Loucy (cell line): ENCODE measurements around the gene TRIM48.
"Not testable (repeated sequence)": the region's sequence is repeated elsewhere in the genome, so short reads cannot be mapped to it uniquely, and the experiment has no call there.

Experiments
- H2AFZ ChIP-seq: fragments of 200-600 bp; sonication (generic); 2 replicates; pipeline ENCODE4 v1.6.0; 2016; ENCODE audit warnings: antibody characterized with exemption, mild to moderate bottlenecking, low read length, moderate library complexity
- H3F3A ChIP-seq: fragments of 200-600 bp; 2 replicates; pipeline ENCODE4 v1.6.0; 2016; ENCODE audit warnings: antibody characterized with exemption, low read depth, mild to moderate bottlenecking
- H3K27me3 ChIP-seq: fragments of 200-600 bp; sonication (generic); 2 replicates; pipeline ENCODE4 v1.6.1; 2014; ENCODE audit warnings: low read length, mild to moderate bottlenecking; ENCODE audit not compliant: insufficient read depth, poor library complexity, severe bottlenecking
- H3K36me3 ChIP-seq: fragments of 200-600 bp; sonication (generic); 2 replicates; pipeline ENCODE4 v1.6.1; 2016; ENCODE audit warnings: low read length; ENCODE audit not compliant: insufficient read depth
- H3K4me1 ChIP-seq: fragments of 200-600 bp; sonication (generic); 2 replicates; pipeline ENCODE4 v1.5.1; 2014; ENCODE audit warnings: low read length, mild to moderate bottlenecking; ENCODE audit not compliant: insufficient read depth, poor library complexity, severe bottlenecking
- H3K4me2 ChIP-seq: fragments of 200-600 bp; sonication (generic); 2 replicates; pipeline ENCODE4 v1.6.0; 2014; ENCODE audit warnings: antibody characterized with exemption, low read length, low read depth, mild to moderate bottlenecking; ENCODE audit not compliant: poor library complexity, severe bottlenecking
- H3K4me3 ChIP-seq: fragments of 200-600 bp; sonication (generic); 2 replicates; pipeline ENCODE4 v1.5.1; 2014; ENCODE audit warnings: low read length, mild to moderate bottlenecking, mixed read lengths; ENCODE audit not compliant: poor library complexity, severe bottlenecking
- H3K79me2 ChIP-seq: fragments of 200-600 bp; sonication (generic); 2 replicates; pipeline ENCODE4 v1.6.1; 2014; ENCODE audit warnings: low read length; ENCODE audit not compliant: insufficient read depth
- H3K9ac ChIP-seq: fragments of 200-600 bp; sonication (generic); 2 replicates; pipeline ENCODE4 v1.6.0; 2014; ENCODE audit warnings: mild to moderate bottlenecking, low read depth, low read length, moderate library complexity; ENCODE audit not compliant: poor library complexity, severe bottlenecking
- H3K9me2 ChIP-seq: fragments of 200-600 bp; sonication (generic); replicated peaks from 2 replicates; pipeline ENCODE4 v1.6.1; 2016; ENCODE audit warnings: low read depth, low read length, mixed read lengths
- H3K9me3 ChIP-seq: fragments of 200-600 bp; sonication (generic); 2 replicates; pipeline ENCODE4 v1.6.1; 2014; ENCODE audit warnings: mild to moderate bottlenecking, antibody characterized with exemption, low read length, low read depth; ENCODE audit not compliant: insufficient read depth
- H4K20me1 ChIP-seq: fragments of 200-600 bp; sonication (generic); 2 replicates; pipeline ENCODE4 v1.6.0; 2014; ENCODE audit warnings: antibody characterized with exemption, low read length, mild to moderate bottlenecking; ENCODE audit not compliant: insufficient read depth, poor library complexity, severe bottlenecking
- EZH2phosphoT487 ChIP-seq: fragments of 200-600 bp; IDR thresholded peaks from 2 replicates; pipeline ENCODE4 v1.6.1; 2018; ENCODE audit warnings: antibody characterized with exemption, mild to moderate bottlenecking, moderate library complexity, borderline replicate concordance
- TF ChIP-seq, protein P1 (sequence below): fragments of 200-600 bp; sonication (generic); conservative IDR thresholded peaks from 2 replicates; pipeline ENCODE4 v1.5.1; 2014; ENCODE audit warnings: mild to moderate bottlenecking, antibody characterized with exemption, low read length

Gene TRIM48, protein sequence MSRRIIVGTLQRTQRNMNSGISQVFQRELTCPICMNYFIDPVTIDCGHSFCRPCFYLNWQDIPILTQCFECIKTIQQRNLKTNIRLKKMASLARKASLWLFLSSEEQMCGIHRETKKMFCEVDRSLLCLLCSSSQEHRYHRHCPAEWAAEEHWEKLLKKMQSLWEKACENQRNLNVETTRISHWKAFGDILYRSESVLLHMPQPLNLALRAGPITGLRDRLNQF

DNA sequence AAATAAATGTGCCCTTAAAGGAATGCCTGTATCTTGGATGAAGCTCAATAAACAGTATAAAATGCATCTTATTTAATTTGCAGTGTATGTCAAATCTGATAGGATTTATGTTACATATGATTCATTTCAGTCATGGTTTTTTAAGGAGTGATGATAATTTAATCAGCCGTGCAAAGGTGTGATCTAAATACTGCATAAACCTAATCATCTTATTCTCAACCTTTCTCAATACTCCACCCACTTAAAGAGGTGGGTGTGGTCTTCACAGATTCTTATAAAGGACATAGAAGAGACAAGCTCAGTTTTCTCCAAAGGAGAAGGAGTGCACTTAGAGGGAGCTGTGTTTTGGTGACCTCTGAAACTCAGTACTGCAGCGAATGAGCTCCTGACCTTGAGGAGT is at the start of gene TRIM48:
TRIM48 (plus strand) TSS at position 301 of the 400 bp plus-strand sequence. CDS start 113 bp downstream, outside the sequence.
- not testable (repeated sequence) for H3K9ac ChIP-seq, H3K4me1 ChIP-seq, H3K9me3 ChIP-seq, H3F3A ChIP-seq, H3K27me3 ChIP-seq, H4K20me1 ChIP-seq, H3K4me3 ChIP-seq, H3K4me2 ChIP-seq, H3K79me2 ChIP-seq, H3K36me3 ChIP-seq, H3K9me2 ChIP-seq, H2AFZ ChIP-seq

DNA sequence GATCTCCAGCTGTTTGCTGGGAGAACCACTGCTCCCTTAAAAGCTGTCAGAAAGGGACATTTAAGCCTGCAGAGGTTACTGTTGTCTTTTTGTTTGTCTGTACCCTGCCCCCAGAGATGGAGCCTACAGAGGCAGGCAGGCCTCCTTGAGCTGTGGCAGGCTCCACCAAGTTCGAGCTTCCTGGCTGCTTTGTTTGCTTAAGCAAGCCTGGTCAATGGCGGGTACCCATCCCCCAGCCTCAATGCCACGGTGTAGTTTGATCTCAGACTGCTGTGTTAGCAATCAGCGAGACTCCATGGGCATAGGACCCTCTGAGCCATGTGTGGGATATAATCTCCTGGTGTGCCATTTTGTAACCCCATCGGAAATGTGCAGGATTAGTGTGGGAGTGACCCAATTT is 23.6 kb upstream of the TRIM48 start:
- not testable (repeated sequence) for H3K9me3 ChIP-seq, H3K4me3 ChIP-seq, H3K9me2 ChIP-seq, H3K4me2 ChIP-seq, H2AFZ ChIP-seq, H4K20me1 ChIP-seq, H3K4me1 ChIP-seq, H3K79me2 ChIP-seq, H3K36me3 ChIP-seq, H3F3A ChIP-seq, H3K27me3 ChIP-seq, H3K9ac ChIP-seq

GRCh38 chr11:55263081-55263480 is 1.1 kb downstream of the TRIM48 start:
- Histone ChIP-seq H3K9me3 (no peaks in the 10 kb centered on the region), H3K79me2 (no peaks in the 10 kb centered on the region), H3K4me2 (no peak overlapping the region), H3K9me2 (no peaks in the 10 kb centered on the region), H2AFZ (no peak overlapping the region), H3K9ac (no peak overlapping the region), H3K4me1 (no peaks in the 10 kb centered on the region), H3K27me3 (no peaks in the 10 kb centered on the region), H3K4me3 (no peak overlapping the region), H4K20me1 (no peaks in the 10 kb centered on the region), H3K36me3 (no peaks in the 10 kb centered on the region), H3F3A (no peaks in the 10 kb centered on the region)
- TF ChIP-seq, protein P1, sequence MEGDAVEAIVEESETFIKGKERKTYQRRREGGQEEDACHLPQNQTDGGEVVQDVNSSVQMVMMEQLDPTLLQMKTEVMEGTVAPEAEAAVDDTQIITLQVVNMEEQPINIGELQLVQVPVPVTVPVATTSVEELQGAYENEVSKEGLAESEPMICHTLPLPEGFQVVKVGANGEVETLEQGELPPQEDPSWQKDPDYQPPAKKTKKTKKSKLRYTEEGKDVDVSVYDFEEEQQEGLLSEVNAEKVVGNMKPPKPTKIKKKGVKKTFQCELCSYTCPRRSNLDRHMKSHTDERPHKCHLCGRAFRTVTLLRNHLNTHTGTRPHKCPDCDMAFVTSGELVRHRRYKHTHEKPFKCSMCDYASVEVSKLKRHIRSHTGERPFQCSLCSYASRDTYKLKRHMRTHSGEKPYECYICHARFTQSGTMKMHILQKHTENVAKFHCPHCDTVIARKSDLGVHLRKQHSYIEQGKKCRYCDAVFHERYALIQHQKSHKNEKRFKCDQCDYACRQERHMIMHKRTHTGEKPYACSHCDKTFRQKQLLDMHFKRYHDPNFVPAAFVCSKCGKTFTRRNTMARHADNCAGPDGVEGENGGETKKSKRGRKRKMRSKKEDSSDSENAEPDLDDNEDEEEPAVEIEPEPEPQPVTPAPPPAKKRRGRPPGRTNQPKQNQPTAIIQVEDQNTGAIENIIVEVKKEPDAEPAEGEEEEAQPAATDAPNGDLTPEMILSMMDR, result no peak
- no peak for TF ChIP-seq EZH2phosphoT487
